GM12872 (cell line): ENCODE results near the gene MEF2C.

ENCODE experiments used
- CTCF ChIP-seq: IDR thresholded peaks from 3 replicates; pipeline ENCODE4 v1.5.1; 2011; ENCODE audit warnings: low read depth, mild to moderate bottlenecking, low read length, moderate library complexity; ENCODE audit not compliant: insufficient read depth

The MEF2C gene

GRCh38 chr5:88867638-88868037 lies 15.3 kb downstream of the MEF2C start:
- no peak for TF ChIP-seq CTCF

- no peak for TF ChIP-seq CTCF
Measured at GRCh38 chr5:88863523-88863922, 19.5 kb downstream of the MEF2C start.

- no peak for TF ChIP-seq CTCF
Measured at GRCh38 chr5:88862547-88863175, 20.3 kb downstream of the MEF2C start.

- no peak for TF ChIP-seq CTCF
Measured at GRCh38 chr5:88861231-88861630, 21.8 kb downstream of the MEF2C start.

- no peak for TF ChIP-seq CTCF
Measured at GRCh38 chr5:88860501-88860900, 22.5 kb downstream of the MEF2C start.

GRCh38 chr5:88858392-88858791 lies 24.6 kb downstream of the MEF2C start:
- TF ChIP-seq CTCF: no peak

- TF ChIP-seq CTCF: no peak
Measured at GRCh38 chr5:88854769-88855168, 28.2 kb downstream of the MEF2C start.
